Smooth muscle cell (in vitro differentiated cells): ENCODE results near the gene GIMAP4. TPM values are rescaled to one million over a fixed set of nuclear protein-coding genes. Genes with fewer than 3 reads are reported as not detected.
"Not testable (repeated sequence)": the region's sequence is repeated elsewhere in the genome, so short reads cannot be mapped to it uniquely, and the experiment has no call there.

Experiments used
- DNase-seq: peaks from one replicate; lab custom pipeline; 2025; ENCODE audit not compliant: unreplicated experiment; lab: John Stamatoyannopoulos, UW
- H2AFZ ChIP-seq: fragments of 200-600 bp; sonication (generic); 2 replicates; pipeline ENCODE4 v1.6.0; 2016; ENCODE audit warnings: antibody characterized with exemption, low read depth, mild to moderate bottlenecking
- H3F3A ChIP-seq: fragments of 200-600 bp; sonication (generic); 2 replicates; pipeline ENCODE4 v1.6.0; 2017; ENCODE audit warnings: antibody characterized with exemption, low read depth
- H3K27ac ChIP-seq: fragments of 200-600 bp; sonication (generic); 2 replicates; pipeline ENCODE4 v1.5.1; 2016; ENCODE audit warnings: low read depth, mild to moderate bottlenecking
- H3K27me3 ChIP-seq: fragments of 200-600 bp; sonication (generic); 2 replicates; pipeline ENCODE4 v1.6.1; 2016; ENCODE audit warnings: low read depth, mild to moderate bottlenecking
- H3K36me3 ChIP-seq: fragments of 200-600 bp; sonication (generic); 2 replicates; pipeline ENCODE4 v1.5.1; 2016; ENCODE audit warnings: low read depth
- H3K4me1 ChIP-seq: fragments of 200-600 bp; sonication (generic); 2 replicates; pipeline ENCODE4 v1.5.1; 2016; ENCODE audit warnings: low read depth
- H3K4me2 ChIP-seq: fragments of 200-600 bp; sonication (generic); 2 replicates; pipeline ENCODE4 v1.6.0; 2016; ENCODE audit warnings: mild to moderate bottlenecking
- H3K4me3 ChIP-seq: fragments of 200-600 bp; sonication (generic); 2 replicates; pipeline ENCODE4 v1.5.1; 2016; ENCODE audit warnings: mild to moderate bottlenecking
- H3K79me2 ChIP-seq: fragments of 200-600 bp; sonication (generic); 2 replicates; pipeline ENCODE4 v1.6.0; 2016; ENCODE audit warnings: low read depth, mild to moderate bottlenecking
- H3K9ac ChIP-seq: fragments of 200-600 bp; sonication (generic); 2 replicates; pipeline ENCODE4 v1.6.0; 2016; ENCODE audit warnings: low read depth
- H3K9me3 ChIP-seq: fragments of 200-600 bp; sonication (generic); replicated peaks from 2 replicates; pipeline ENCODE4 v1.5.1; 2016; ENCODE audit warnings: low read depth
- H4K20me1 ChIP-seq: fragments of 200-600 bp; sonication (generic); 2 replicates; pipeline ENCODE4 v1.6.0; 2016; ENCODE audit warnings: low read depth
- WGBS: methylation state at CpG from one replicate; pipeline ENCODE4 v1.1.7; 2016; ENCODE audit warnings: low lambda C conversion rate; 5-methylcytosine and 5-hydroxymethylcytosine counted together
- polyA plus RNA-seq: library from polyadenylated mRNA; unstranded; fragments of >200 nt; fragmentation: Nextera tagmentation; extraction: Ambion mirVana; gene quantifications from 2 replicates; pipeline ENCODE4 v1.2.1, GENCODE V29; 2016
- total RNA-seq: library from RNA; depleted of rRNA; stranded (reverse); fragments of >200 nt; gene quantifications from 2 replicates; pipeline ENCODE4 v1.2.3, GENCODE V29; 2014
- TF ChIP-seq, protein P1 (sequence below): fragments of 200-600 bp; sonication (generic); IDR thresholded peaks from 2 replicates; pipeline ENCODE4 v1.5.1; 2017; ENCODE audit warnings: borderline replicate concordance, mild to moderate bottlenecking, antibody characterized with exemption; ENCODE audit not compliant: insufficient read depth, poor library complexity, severe bottlenecking

The GIMAP4 gene
- not detected in 2 replicates for total RNA-seq
- polyA plus RNA-seq = not detected in 2 replicates

DNA sequence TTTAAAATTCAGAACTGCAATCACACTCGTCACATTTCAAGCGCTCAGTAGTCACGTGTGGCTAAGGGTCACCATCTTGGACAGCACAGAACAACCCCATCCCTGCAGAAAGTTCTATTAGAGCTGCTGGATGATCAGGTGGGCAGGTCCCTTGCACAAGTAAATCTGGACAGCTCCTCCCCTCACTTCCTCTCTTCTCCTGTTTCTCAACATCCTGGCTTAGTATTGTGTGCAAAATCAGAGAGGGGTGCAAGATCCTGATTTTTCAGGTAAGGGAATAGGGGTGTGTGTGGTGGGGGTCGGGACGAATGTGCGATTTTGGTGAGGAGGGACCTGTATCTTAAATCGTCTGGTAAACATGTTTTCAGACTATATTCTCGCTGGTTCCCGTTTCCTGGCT is at the start of gene GIMAP4:
Gene GIMAP4, plus strand, starts transcription at position 222 of the 400 bp plus-strand sequence. CDS start 2,512 bp downstream, outside the sequence.
- Histone ChIP-seq H3K9me3 (no peaks in the 10 kb centered on the region), H3F3A (no peaks in the 10 kb centered on the region), H3K4me2 (no peak within 1 kb of the TSS), H3K4me1 (no peaks in the 10 kb centered on the region), H3K27me3 (no peaks in the 10 kb centered on the region), H3K4me3 (no peak within 1 kb of the TSS), H3K9ac (no peak within 1 kb of the TSS), H3K36me3 (no peaks in the 10 kb centered on the region), H3K79me2 (no peaks in the 10 kb centered on the region), H2AFZ (no peak within 1 kb of the TSS), H3K27ac (no peak within 1 kb of the TSS), H4K20me1 (no peaks in the 10 kb centered on the region)
- no peak for DNase-seq
- TF ChIP-seq, protein P1, sequence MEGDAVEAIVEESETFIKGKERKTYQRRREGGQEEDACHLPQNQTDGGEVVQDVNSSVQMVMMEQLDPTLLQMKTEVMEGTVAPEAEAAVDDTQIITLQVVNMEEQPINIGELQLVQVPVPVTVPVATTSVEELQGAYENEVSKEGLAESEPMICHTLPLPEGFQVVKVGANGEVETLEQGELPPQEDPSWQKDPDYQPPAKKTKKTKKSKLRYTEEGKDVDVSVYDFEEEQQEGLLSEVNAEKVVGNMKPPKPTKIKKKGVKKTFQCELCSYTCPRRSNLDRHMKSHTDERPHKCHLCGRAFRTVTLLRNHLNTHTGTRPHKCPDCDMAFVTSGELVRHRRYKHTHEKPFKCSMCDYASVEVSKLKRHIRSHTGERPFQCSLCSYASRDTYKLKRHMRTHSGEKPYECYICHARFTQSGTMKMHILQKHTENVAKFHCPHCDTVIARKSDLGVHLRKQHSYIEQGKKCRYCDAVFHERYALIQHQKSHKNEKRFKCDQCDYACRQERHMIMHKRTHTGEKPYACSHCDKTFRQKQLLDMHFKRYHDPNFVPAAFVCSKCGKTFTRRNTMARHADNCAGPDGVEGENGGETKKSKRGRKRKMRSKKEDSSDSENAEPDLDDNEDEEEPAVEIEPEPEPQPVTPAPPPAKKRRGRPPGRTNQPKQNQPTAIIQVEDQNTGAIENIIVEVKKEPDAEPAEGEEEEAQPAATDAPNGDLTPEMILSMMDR = no peak
- WGBS = 77% methylated on average over 9 of the region's 9 CpGs

DNA sequence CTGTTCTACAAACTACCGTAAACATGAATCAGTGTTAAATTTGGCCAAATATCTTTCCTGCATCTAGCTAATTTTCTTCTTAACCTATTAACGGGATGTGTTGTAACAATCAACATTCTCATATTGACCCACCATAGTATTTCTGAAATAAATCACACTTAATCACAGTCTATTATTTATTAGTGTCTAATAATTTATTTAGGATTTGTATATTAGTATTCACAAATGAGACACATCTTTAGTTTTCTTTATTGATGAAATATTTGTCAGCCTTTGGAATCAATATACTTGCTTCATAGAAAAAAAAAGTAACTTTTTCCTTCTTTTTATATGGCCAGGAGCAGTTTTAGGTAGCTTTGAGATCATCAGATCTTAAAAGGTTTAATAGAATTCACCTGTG is 47.9 kb upstream of the GIMAP4 start:
- Histone ChIP-seq H3F3A (no peaks in the 10 kb centered on the region), H3K9ac (no peak overlapping the region), H3K4me3 (no peak overlapping the region), H3K9me3 (no peaks in the 10 kb centered on the region), H3K27ac (no peak overlapping the region), H3K4me2 (no peak overlapping the region), H3K36me3 (no peaks in the 10 kb centered on the region), H3K4me1 (no peaks in the 10 kb centered on the region), H3K79me2 (no peaks in the 10 kb centered on the region), H2AFZ (no peak overlapping the region), H3K27me3 (no peaks in the 10 kb centered on the region), H4K20me1 (no peaks in the 10 kb centered on the region)
- WGBS = 66% methylated on average over 2 of the region's 2 CpGs
- DNase-seq = no peak
- TF ChIP-seq, protein P1 = no peak

DNA sequence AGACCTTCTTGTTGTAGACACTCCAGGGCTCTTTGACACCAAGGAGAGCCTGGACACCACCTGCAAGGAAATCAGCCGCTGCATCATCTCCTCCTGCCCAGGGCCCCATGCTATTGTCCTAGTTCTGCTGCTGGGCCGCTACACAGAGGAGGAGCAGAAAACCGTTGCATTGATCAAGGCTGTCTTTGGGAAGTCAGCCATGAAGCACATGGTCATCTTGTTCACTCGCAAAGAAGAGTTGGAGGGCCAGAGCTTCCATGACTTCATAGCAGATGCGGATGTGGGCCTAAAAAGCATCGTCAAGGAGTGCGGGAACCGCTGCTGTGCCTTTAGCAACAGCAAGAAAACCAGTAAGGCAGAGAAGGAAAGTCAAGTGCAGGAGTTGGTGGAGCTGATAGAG is 47.0 kb upstream of the GIMAP4 start:
- Histone ChIP-seq H3K27ac (no peak overlapping the region), H2AFZ (no peak overlapping the region), H3K36me3 (no peaks in the 10 kb centered on the region), H4K20me1 (no peaks in the 10 kb centered on the region), H3F3A (no peaks in the 10 kb centered on the region), H3K4me1 (no peaks in the 10 kb centered on the region), H3K4me2 (no peak overlapping the region), H3K9ac (no peak overlapping the region), H3K27me3 (no peaks in the 10 kb centered on the region), H3K4me3 (no peak overlapping the region), H3K9me3 (no peaks in the 10 kb centered on the region), H3K79me2 (no peaks in the 10 kb centered on the region)
- 82% methylated on average over 8 of the region's 8 CpGs for WGBS
- no peak for DNase-seq
- TF ChIP-seq, protein P1 = no peak

DNA sequence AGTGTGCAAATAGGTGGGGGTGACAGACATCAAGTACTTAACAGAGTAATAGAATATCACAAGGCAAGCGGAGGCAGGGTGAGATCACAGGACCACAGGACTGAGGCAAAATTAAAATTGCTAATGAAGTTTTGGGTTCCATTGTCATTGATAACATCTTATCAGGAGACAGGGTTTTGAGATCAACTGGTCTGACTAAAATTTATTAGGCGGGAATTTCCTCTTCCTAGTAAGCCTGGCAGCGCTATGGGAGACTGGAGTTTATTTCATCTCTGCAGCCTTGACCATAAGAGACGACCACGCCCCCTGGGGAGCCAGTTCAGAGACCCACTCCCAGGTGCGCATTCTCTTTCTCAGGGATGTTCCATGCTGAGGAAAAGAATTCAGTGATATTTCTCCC is 44.3 kb upstream of the GIMAP4 start:
- H3K4me3 ChIP-seq, H3K4me2 ChIP-seq, H3K9ac ChIP-seq, H3K27me3 ChIP-seq, H3K36me3 ChIP-seq, DNase-seq, H3K9me3 ChIP-seq, H3F3A ChIP-seq, H3K79me2 ChIP-seq, H3K4me1 ChIP-seq, H4K20me1 ChIP-seq, H2AFZ ChIP-seq, H3K27ac ChIP-seq: not testable (repeated sequence)
- WGBS = 53% methylated on average over 6 of the region's 6 CpGs
